KG1 (cell line): ENCODE data around the gene PRM2.
"Not testable (repeated sequence)": the region's sequence is repeated elsewhere in the genome, so short reads cannot be mapped to it uniquely, and the experiment has no call there.

Experiments used
- DNase-seq: peaks from one replicate; lab custom pipeline; 2025; lab: John Stamatoyannopoulos, UW

Gene PRM2

GRCh38 chr16:11289696-11290095 lies 13.4 kb upstream of the PRM2 start:
- not testable (repeated sequence) for DNase-seq

- DNase-seq = no peak
Measured at GRCh38 chr16:11289202-11289601, 12.9 kb upstream of the PRM2 start.

GRCh38 chr16:11285842-11286241 lies 9.6 kb upstream of the PRM2 start:
- DNase-seq = no peak

GRCh38 chr16:11283820-11284248 lies 7.6 kb upstream of the PRM2 start:
- DNase-seq = no peak

GRCh38 chr16:11280616-11281522 lies 4.6 kb upstream of the PRM2 start, which contains the start of gene PRM1:
Gene PRM1 (minus strand): TSS chr16:11281330. CDS start chr16:11281238, 92 bp downstream.
- DNase-seq = no peak

GRCh38 chr16:11278681-11279628 lies 2.7 kb upstream of the PRM2 start:
- no peak for DNase-seq

GRCh38 chr16:11277607-11278337 lies 1.5 kb upstream of the PRM2 start:
- DNase-seq = no peak

GRCh38 chr16:11276896-11277593 lies 765 bp upstream of the PRM2 start:
- DNase-seq = no peak

- no peak for DNase-seq
Measured at GRCh38 chr16:11274964-11275363, 1.3 kb downstream of the PRM2 start.

GRCh38 chr16:11273721-11274324 lies 2.5 kb downstream of the PRM2 start:
- DNase-seq = no peak

GRCh38 chr16:11272921-11273720 lies 3.2 kb downstream of the PRM2 start, which contains the start of gene PRM3:
Gene PRM3 (minus strand): TSS chr16:11273629. CDS start chr16:11273595, 34 bp downstream.
- no peak for DNase-seq

GRCh38 chr16:11272484-11272883 lies 3.8 kb downstream of the PRM2 start:
- no peak for DNase-seq

GRCh38 chr16:11271610-11272009 lies 4.7 kb downstream of the PRM2 start:
- DNase-seq = no peak

- no peak for DNase-seq
Measured at GRCh38 chr16:11270602-11271162, 5.6 kb downstream of the PRM2 start.

- no peak for DNase-seq
Measured at GRCh38 chr16:11268921-11269375, 7.3 kb downstream of the PRM2 start, which contains the start of gene TNP2. Gene TNP2 (minus strand): TSS chr16:11269325. CDS start chr16:11269262, 63 bp downstream.

GRCh38 chr16:11265124-11265523 lies 11.2 kb downstream of the PRM2 start:
- DNase-seq = no peak

- DNase-seq = no peak
Measured at GRCh38 chr16:11264155-11264832, 12.0 kb downstream of the PRM2 start.

- peak; percentile 28 for DNase-seq
Measured at GRCh38 chr16:11263737-11264136, 12.5 kb downstream of the PRM2 start.

- no peak for DNase-seq
Measured at GRCh38 chr16:11262915-11263314, 13.4 kb downstream of the PRM2 start.
